Activated T-cell treated with anti-CD3 and anti-CD28 coated beads for 24 hours (primary cell): ENCODE results near the gene TARBP1.

ENCODE experiments used
- DNase-seq: peaks from one replicate; pipeline ENCODE4 v3.0.0-alpha.2; 2020; ENCODE audit warnings: low read depth

Gene TARBP1

GRCh38 chr1:234345237-234345636 lies 133.7 kb downstream of the TARBP1 start:
- no peak for DNase-seq

DNA sequence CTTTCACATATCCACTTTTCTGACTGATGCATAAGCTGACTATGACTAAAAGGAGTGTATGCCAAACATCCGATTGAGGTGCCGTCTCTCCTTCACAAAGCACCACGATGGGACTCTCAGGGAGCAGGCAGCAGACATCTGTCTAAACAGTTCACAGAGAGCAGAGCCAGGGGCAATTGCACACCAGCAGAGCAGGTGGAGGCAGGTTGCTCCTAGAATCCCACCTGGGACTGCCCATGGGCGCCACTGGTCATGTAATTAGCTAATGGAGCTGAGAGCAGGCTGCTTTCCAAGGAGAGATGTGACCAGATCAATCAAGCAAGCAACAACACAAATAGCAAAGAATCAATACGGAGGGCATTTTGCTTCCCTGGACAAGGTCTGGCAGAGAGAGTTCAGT lies 136.2 kb downstream of the TARBP1 start:
- DNase-seq = no peak
